ENCODE data around the gene MAPK9.

GRCh38 chr5:180284149-180284548, 7.7 kb downstream of the MAPK9 start:
- TF ChIP-seq CTCF (IDR thresholded peaks at IDR 0.05; ENCODE audit: low read depth, low read length) (peak; percentile 80), POLR2A (IDR thresholded peaks at IDR 0.05; ENCODE audit: extremely low read depth, insufficient read length) (no peak)
- TF ChIP-seq, protein P1, sequence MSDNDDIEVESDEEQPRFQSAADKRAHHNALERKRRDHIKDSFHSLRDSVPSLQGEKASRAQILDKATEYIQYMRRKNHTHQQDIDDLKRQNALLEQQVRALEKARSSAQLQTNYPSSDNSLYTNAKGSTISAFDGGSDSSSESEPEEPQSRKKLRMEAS (IDR thresholded peaks at IDR 0.05; ENCODE audit: low read depth, low read length), result peak; percentile 61

Measured in NB4 (cell line).